ENCODE results near the gene FAM236D. TPM values are rescaled to one million over a fixed set of nuclear protein-coding genes. Genes with fewer than 3 reads are reported as not detected.
"Not testable (repeated sequence)": the region's sequence is repeated elsewhere in the genome, so short reads cannot be mapped to it uniquely, and the experiment has no call there.

The FAM236D gene
- total and polyA plus RNA-seq, 2 donors (not counting 3 experiments of a cell fraction or from before 2014, with no cell fraction given): not detected

DNA sequence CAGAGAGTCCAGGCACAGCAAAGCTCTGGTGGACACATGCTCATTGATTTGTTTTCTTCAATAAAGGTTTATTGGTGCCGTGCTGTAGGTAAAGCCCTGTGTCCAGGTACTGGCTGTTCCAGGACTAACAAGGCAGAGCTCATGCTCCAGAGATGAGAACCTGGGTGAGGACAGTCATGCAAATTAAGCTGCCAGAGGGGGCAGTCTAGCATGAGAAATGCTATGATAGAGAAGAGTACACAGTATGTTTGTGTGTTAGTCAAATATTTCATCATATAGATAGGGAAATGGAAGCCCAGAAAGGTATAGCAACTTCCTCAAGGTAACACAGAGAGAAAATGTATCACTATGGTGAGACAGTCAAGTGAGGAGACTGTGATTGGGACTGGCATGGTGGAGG lies 19.9 kb downstream of the FAM236D start:
- H3K4me1 ChIP-seq (ENCODE audit: control insufficient read depth, extremely low read depth, insufficient read depth, low read length); H3K9me1 ChIP-seq (replicated peaks; ENCODE audit: control insufficient read depth, extremely low read depth, insufficient read depth, low read length); H3K27ac ChIP-seq (ENCODE audit: insufficient read depth, low read depth, low read length); H3K27me3 ChIP-seq (ENCODE audit: control insufficient read depth in 2 of 2, insufficient read depth in 2 of 2, low read length in 2 of 2); POLR2A ChIA-PET; H2AFZ ChIP-seq (ENCODE audit: low read depth, low read length); BruUV-seq (replicated peaks); H3K36me3 ChIP-seq (ENCODE audit: control insufficient read depth in 2 of 2, extremely low read depth in 1 of 2, insufficient read depth in 2 of 2, low read length in 2 of 2); H3K79me2 ChIP-seq (ENCODE audit: control insufficient read depth, insufficient read depth, low read length); H3K4me3 ChIP-seq (replicated peaks in 1 of 3; ENCODE audit: insufficient read depth in 1 of 3, low read depth in 1 of 3, low read length in 3 of 3); H3K4me2 ChIP-seq (ENCODE audit: insufficient read depth, low read length); H3K9me3 ChIP-seq (replicated peaks; ENCODE audit: control insufficient read depth, insufficient read depth, low read length); intact Hi-C loops (cut with micrococcal nuclease); DNase-seq (ENCODE audit: low read depth, low spot score); dilution Hi-C loops (cut with MboI; ENCODE audit: extremely low pct_ligation_motif_present, low sequenced_read_pairs); H4K20me1 ChIP-seq (replicated peaks; ENCODE audit: control insufficient read depth, extremely low read depth, insufficient read depth, low read length); CTCF ChIA-PET; H3K9ac ChIP-seq (replicated peaks; ENCODE audit: extremely low read depth, insufficient read depth, low read length): not testable (repeated sequence)
- FAIRE-seq: peak; percentile 78

DNA sequence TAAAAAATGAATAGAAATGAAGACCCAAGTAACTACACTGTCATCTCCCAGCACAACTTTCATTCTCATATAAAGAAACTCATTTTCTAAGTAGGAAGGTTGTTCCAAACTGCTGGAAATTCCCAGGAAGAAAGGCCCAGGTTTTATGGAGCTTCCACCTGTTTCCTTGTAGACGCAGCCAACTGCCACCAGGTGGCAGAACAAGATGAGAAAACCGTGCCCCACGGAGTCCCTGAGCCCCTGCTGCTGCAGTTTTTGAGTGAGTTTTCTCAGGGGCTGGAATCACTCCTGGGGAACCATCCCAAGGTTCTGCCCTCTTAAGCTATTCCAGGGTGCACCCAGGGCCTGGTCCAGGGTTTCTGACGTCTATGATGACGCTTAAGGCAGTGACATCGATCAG lies 24.0 kb downstream of the FAM236D start:
- H3K4me1 ChIP-seq (ENCODE audit: control insufficient read depth, extremely low read depth, insufficient read depth, low read length); H3K9me1 ChIP-seq (replicated peaks; ENCODE audit: control insufficient read depth, extremely low read depth, insufficient read depth, low read length); FAIRE-seq; H3K36me3 ChIP-seq (ENCODE audit: control insufficient read depth in 2 of 2, extremely low read depth in 1 of 2, insufficient read depth in 2 of 2, low read length in 2 of 2); H3K79me2 ChIP-seq (ENCODE audit: control insufficient read depth, insufficient read depth, low read length); POLR2A ChIA-PET; CTCF ChIA-PET; intact Hi-C loops (cut with micrococcal nuclease); H3K27me3 ChIP-seq (ENCODE audit: control insufficient read depth in 2 of 2, insufficient read depth in 2 of 2, low read length in 2 of 2); dilution Hi-C loops (cut with MboI; ENCODE audit: extremely low pct_ligation_motif_present, low sequenced_read_pairs); DNase-seq (ENCODE audit: low read depth, low spot score); BruUV-seq (replicated peaks); H4K20me1 ChIP-seq (replicated peaks; ENCODE audit: control insufficient read depth, extremely low read depth, insufficient read depth, low read length); H3K4me2 ChIP-seq (ENCODE audit: insufficient read depth, low read length); H3K4me3 ChIP-seq (replicated peaks in 1 of 3; ENCODE audit: insufficient read depth in 1 of 3, low read depth in 1 of 3, low read length in 3 of 3); H3K9ac ChIP-seq (replicated peaks; ENCODE audit: extremely low read depth, insufficient read depth, low read length); H3K9me3 ChIP-seq (replicated peaks; ENCODE audit: control insufficient read depth, insufficient read depth, low read length); H3K27ac ChIP-seq (ENCODE audit: insufficient read depth, low read depth, low read length); H2AFZ ChIP-seq (ENCODE audit: low read depth, low read length): not testable (repeated sequence)

DNA sequence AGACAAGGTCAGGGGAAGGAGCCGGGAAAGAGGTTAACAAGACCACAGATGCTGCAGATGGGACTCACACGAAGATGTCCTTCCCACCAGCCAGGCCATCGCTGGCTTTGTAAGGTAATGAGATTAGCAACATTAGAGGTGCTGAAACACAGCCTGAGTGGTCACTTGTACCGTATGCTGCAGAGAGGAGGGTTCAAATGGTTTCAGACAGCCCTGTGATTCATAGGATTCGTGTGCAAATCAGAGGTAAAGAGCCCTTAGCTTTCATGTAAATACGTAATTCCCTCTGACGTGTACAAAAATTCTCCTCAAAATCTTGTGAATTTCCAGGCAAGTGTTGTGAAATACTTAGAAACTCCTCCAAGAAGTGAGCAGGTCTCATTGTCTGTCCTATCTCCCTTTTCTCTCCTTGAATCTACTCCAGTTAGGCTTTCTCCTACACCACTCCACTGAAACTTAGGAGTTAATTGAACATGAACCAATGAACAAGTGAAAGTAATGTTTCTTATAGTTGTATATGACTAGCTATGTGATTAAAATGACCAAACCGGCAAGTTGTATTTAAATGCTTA lies 24.6 kb downstream of the FAM236D start:
- CTCF ChIA-PET; H3K9me1 ChIP-seq (replicated peaks; ENCODE audit: control insufficient read depth, extremely low read depth, insufficient read depth, low read length); H3K4me1 ChIP-seq (ENCODE audit: control insufficient read depth, extremely low read depth, insufficient read depth, low read length); H2AFZ ChIP-seq (ENCODE audit: low read depth, low read length); H3K79me2 ChIP-seq (ENCODE audit: control insufficient read depth, insufficient read depth, low read length); H3K9ac ChIP-seq (replicated peaks; ENCODE audit: extremely low read depth, insufficient read depth, low read length); H3K36me3 ChIP-seq (ENCODE audit: control insufficient read depth in 2 of 2, extremely low read depth in 1 of 2, insufficient read depth in 2 of 2, low read length in 2 of 2); FAIRE-seq; dilution Hi-C loops (cut with MboI; ENCODE audit: extremely low pct_ligation_motif_present, low sequenced_read_pairs); H3K27ac ChIP-seq (ENCODE audit: insufficient read depth, low read depth, low read length); intact Hi-C loops (cut with micrococcal nuclease); H3K27me3 ChIP-seq (ENCODE audit: control insufficient read depth in 2 of 2, insufficient read depth in 2 of 2, low read length in 2 of 2); H3K4me2 ChIP-seq (ENCODE audit: insufficient read depth, low read length); H4K20me1 ChIP-seq (replicated peaks; ENCODE audit: control insufficient read depth, extremely low read depth, insufficient read depth, low read length); DNase-seq (ENCODE audit: low read depth, low spot score); BruUV-seq (replicated peaks); H3K9me3 ChIP-seq (replicated peaks; ENCODE audit: control insufficient read depth, insufficient read depth, low read length); POLR2A ChIA-PET; H3K4me3 ChIP-seq (replicated peaks in 1 of 3; ENCODE audit: insufficient read depth in 1 of 3, low read depth in 1 of 3, low read length in 3 of 3): not testable (repeated sequence)

DNA sequence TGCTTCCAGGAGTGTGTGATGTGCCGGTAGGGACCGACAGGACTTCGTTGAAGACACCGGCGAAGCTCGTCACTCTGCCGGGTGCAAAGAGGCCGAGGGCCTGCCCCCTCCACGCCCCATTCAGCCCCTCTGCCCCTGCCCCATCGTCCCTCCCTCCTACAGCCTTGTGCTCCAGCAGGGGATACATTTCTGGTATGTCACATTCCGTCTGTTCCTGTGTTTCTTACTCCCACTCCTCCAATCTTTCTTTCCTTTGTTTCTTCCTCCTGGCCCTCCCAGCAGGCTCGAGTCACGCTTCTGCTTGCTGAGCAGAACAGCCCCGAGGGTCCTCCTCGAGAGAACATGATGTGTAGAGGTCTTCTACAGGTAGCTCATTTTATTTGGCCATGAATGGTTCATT lies 25.4 kb downstream of the FAM236D start, which contains the start of gene FAM236B:
Gene FAM236B (minus strand): TSS at position 101 of the 400 bp plus-strand sequence. CDS start 100 bp downstream, at position 1.
- POLR2A ChIA-PET; H3K9me1 ChIP-seq (replicated peaks; ENCODE audit: control insufficient read depth, extremely low read depth, insufficient read depth, low read length); H3K9me3 ChIP-seq (replicated peaks; ENCODE audit: control insufficient read depth, insufficient read depth, low read length); DNase-seq (ENCODE audit: low read depth, low spot score); H4K20me1 ChIP-seq (replicated peaks; ENCODE audit: control insufficient read depth, extremely low read depth, insufficient read depth, low read length); H2AFZ ChIP-seq (ENCODE audit: low read depth, low read length); H3K27ac ChIP-seq (ENCODE audit: insufficient read depth, low read depth, low read length); BruUV-seq (replicated peaks); H3K4me1 ChIP-seq (ENCODE audit: control insufficient read depth, extremely low read depth, insufficient read depth, low read length); H3K36me3 ChIP-seq (ENCODE audit: control insufficient read depth in 2 of 2, extremely low read depth in 1 of 2, insufficient read depth in 2 of 2, low read length in 2 of 2); dilution Hi-C loops (cut with MboI; ENCODE audit: extremely low pct_ligation_motif_present, low sequenced_read_pairs); FAIRE-seq; H3K4me3 ChIP-seq (replicated peaks in 1 of 3; ENCODE audit: insufficient read depth in 1 of 3, low read depth in 1 of 3, low read length in 3 of 3); H3K4me2 ChIP-seq (ENCODE audit: insufficient read depth, low read length); H3K27me3 ChIP-seq (ENCODE audit: control insufficient read depth in 2 of 2, insufficient read depth in 2 of 2, low read length in 2 of 2); intact Hi-C loops (cut with micrococcal nuclease); H3K9ac ChIP-seq (replicated peaks; ENCODE audit: extremely low read depth, insufficient read depth, low read length); CTCF ChIA-PET; H3K79me2 ChIP-seq (ENCODE audit: control insufficient read depth, insufficient read depth, low read length): not testable (repeated sequence)
